ENCODE measurements around the gene SNORC. TPM values are rescaled to one million over a fixed set of nuclear protein-coding genes. Genes with fewer than 3 reads are reported as not detected.

Gene SNORC
- total and polyA plus RNA-seq, 2 donors (not counting 1 experiment from before 2014, with no cell fraction given): 0.91 to 0.94 TPM

GRCh38 chr2:232901736-232902578 lies 31.9 kb downstream of the SNORC start:
- Histone ChIP-seq H3K4me2 (replicated peaks; ENCODE audit: low read depth, low read length, poor library complexity, severe bottlenecking) (no peak overlapping the region), H3K9ac (ENCODE audit: low read length) (no peak overlapping the region)

DNA sequence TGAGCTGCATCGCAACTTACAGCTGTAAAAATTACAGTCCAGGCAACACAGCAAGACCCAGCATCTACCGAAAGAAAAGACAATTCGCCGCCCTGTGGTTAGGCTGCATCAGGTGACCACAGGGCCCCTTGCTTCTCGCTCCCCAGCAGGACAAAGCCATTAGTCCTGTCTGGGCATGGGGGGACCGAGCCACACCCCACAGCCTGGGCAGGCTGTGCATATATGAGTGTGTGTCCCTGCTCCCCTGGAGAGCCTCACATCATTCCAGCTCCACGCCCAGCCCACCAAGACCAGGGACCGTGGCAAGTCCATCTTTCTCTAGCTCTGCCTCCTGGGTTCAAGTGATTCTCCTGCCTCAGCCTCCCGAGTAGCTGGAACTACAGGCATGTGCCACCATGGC lies 33.9 kb downstream of the SNORC start:
- Mint-ChIP-seq H3K9me3 (ENCODE audit: insufficient read depth) (no peaks in the 10 kb centered on the region), H3K4me1 (no peaks in the 10 kb centered on the region), H3K27me3 (no peaks in the 10 kb centered on the region), H3K27ac (no peak overlapping the region), H3K4me3 (no peak overlapping the region)
- DNase-seq (no peak), ATAC-seq (ENCODE audit: low read depth) (no peak)
- Histone ChIP-seq H3K4me2 (replicated peaks; ENCODE audit: low read depth, low read length, poor library complexity, severe bottlenecking) (no peak overlapping the region), H3K9me3 (ENCODE audit: control extremely low read depth in 1 of 3, control insufficient read depth in 2 of 3, insufficient read depth in 1 of 3, low read length in 2 of 3) (peaks cover 0 to 10% (median 0%) of the 10 kb centered on the region in 3 donors), H3K27me3 (replicated peaks in 1 of 4; ENCODE audit: control extremely low read depth in 1 of 4, control insufficient read depth in 3 of 4, insufficient read depth in 4 of 4, low read length in 3 of 4) (peaks cover 0 to 4% (median 0%) of the 10 kb centered on the region in 4 experiments), H4K20me1 (ENCODE audit: control insufficient read depth, insufficient read depth, low read length, poor library complexity, severe bottlenecking) (no peaks in the 10 kb centered on the region), H3K4me1 (ENCODE audit: control insufficient read depth in 2 of 2, insufficient read depth in 2 of 2, low read length in 2 of 2) (no peaks in the 10 kb centered on the region), H2AFZ (ENCODE audit: insufficient read depth, low read depth, low read length, poor library complexity, severe bottlenecking) (no peak overlapping the region), H3K9ac (ENCODE audit: low read length) (no peak overlapping the region), H3K79me2 (ENCODE audit: control insufficient read depth, insufficient read depth, low read length) (no peaks in the 10 kb centered on the region), H3K27ac (ENCODE audit: low read length in 2 of 2) (no peak overlapping the region), H3K4me3 (ENCODE audit: control extremely low read depth in 1 of 5, extremely low read depth in 1 of 5, insufficient read depth in 1 of 5, low read depth in 2 of 5, low read length in 4 of 5) (no peak overlapping the region), H3K36me3 (replicated peaks in 1 of 2; ENCODE audit: control extremely low read depth in 1 of 2, control insufficient read depth in 1 of 2, extremely low read depth in 1 of 2, insufficient read depth in 2 of 2, low read length in 1 of 2) (no peaks in the 10 kb centered on the region)
- POLR2A ChIA-PET: no interaction called here
- TF ChIP-seq, protein P1, sequence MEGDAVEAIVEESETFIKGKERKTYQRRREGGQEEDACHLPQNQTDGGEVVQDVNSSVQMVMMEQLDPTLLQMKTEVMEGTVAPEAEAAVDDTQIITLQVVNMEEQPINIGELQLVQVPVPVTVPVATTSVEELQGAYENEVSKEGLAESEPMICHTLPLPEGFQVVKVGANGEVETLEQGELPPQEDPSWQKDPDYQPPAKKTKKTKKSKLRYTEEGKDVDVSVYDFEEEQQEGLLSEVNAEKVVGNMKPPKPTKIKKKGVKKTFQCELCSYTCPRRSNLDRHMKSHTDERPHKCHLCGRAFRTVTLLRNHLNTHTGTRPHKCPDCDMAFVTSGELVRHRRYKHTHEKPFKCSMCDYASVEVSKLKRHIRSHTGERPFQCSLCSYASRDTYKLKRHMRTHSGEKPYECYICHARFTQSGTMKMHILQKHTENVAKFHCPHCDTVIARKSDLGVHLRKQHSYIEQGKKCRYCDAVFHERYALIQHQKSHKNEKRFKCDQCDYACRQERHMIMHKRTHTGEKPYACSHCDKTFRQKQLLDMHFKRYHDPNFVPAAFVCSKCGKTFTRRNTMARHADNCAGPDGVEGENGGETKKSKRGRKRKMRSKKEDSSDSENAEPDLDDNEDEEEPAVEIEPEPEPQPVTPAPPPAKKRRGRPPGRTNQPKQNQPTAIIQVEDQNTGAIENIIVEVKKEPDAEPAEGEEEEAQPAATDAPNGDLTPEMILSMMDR (IDR thresholded peaks at IDR 0.05): no peak
- no peak for TF ChIP-seq EZH2 (IDR thresholded peaks at IDR 0.05; ENCODE audit: borderline replicate concordance, insufficient read depth, low read depth, low read length, poor library complexity, severe bottlenecking)
- intact Hi-C loops (cut with micrococcal nuclease): no loop called here
- CTCF ChIA-PET: no interaction called here
- 88% methylated on average over 8 of the region's 9 CpGs for WGBS (ENCODE audit: insufficient coverage)

More at GRCh38 chr2:232901736-232902578, 31.9 kb downstream of the SNORC start:
- Histone ChIP-seq H3K79me2 (ENCODE audit: control insufficient read depth, insufficient read depth, low read length) (no peaks in the 10 kb centered on the region), H3K4me1 (ENCODE audit: control insufficient read depth in 2 of 2, insufficient read depth in 2 of 2, low read length in 2 of 2) (no peaks in the 10 kb centered on the region), H3K36me3 (replicated peaks in 1 of 2; ENCODE audit: control extremely low read depth in 1 of 2, control insufficient read depth in 1 of 2, extremely low read depth in 1 of 2, insufficient read depth in 2 of 2, low read length in 1 of 2) (no peaks in the 10 kb centered on the region), H3K27me3 (replicated peaks in 1 of 4; ENCODE audit: control extremely low read depth in 1 of 4, control insufficient read depth in 3 of 4, insufficient read depth in 4 of 4, low read length in 3 of 4) (peaks cover 0 to 4% (median 0%) of the 10 kb centered on the region in 4 experiments), H3K9me3 (ENCODE audit: control extremely low read depth in 1 of 3, control insufficient read depth in 2 of 3, insufficient read depth in 1 of 3, low read length in 2 of 3) (peaks cover 0 to 10% (median 0%) of the 10 kb centered on the region in 3 donors), H3K4me3 (ENCODE audit: control extremely low read depth in 1 of 5, extremely low read depth in 1 of 5, insufficient read depth in 1 of 5, low read depth in 2 of 5, low read length in 4 of 5) (no peak overlapping the region), H3K27ac (ENCODE audit: low read length in 2 of 2) (no peak overlapping the region), H2AFZ (ENCODE audit: insufficient read depth, low read depth, low read length, poor library complexity, severe bottlenecking) (no peak overlapping the region), H4K20me1 (ENCODE audit: control insufficient read depth, insufficient read depth, low read length, poor library complexity, severe bottlenecking) (no peaks in the 10 kb centered on the region)
- POLR2A ChIA-PET: no interaction called here
- intact Hi-C loops (cut with micrococcal nuclease): no loop called here
- Mint-ChIP-seq H3K4me3 (no peak overlapping the region), H3K4me1 (no peaks in the 10 kb centered on the region), H3K27ac (no peak overlapping the region), H3K9me3 (ENCODE audit: insufficient read depth) (no peaks in the 10 kb centered on the region), H3K27me3 (no peaks in the 10 kb centered on the region)
- TF ChIP-seq, protein P1 (IDR thresholded peaks at IDR 0.05): no peak
- no peak for TF ChIP-seq EZH2 (IDR thresholded peaks at IDR 0.05; ENCODE audit: borderline replicate concordance, insufficient read depth, low read depth, low read length, poor library complexity, severe bottlenecking)
- ATAC-seq (ENCODE audit: low read depth) (no peak), DNase-seq (no peak)
- CTCF ChIA-PET: no interaction called here
- 90% methylated on average over 20 of the region's 28 CpGs for WGBS (ENCODE audit: insufficient coverage)
